Endothelial cell of umbilical vein (primary cell): Measurements from ENCODE around the gene GPR153. TPM values are rescaled to one million over a fixed set of nuclear protein-coding genes. Genes with fewer than 3 reads are reported as not detected.

Experiments used
- BruUV-seq: library from RNA; stranded (reverse); fragments of 400-500 nt; replicated peaks from 2 replicates; lab custom pipeline; 2021; lab: Mats Ljungman, UMichigan
- CTCF ChIA-PET: fragments of 300-600, 350-600 bp; sonication (Branson Sonifier 250); formaldehyde crosslinking; loops from one replicate; lab custom pipeline; 2021; ENCODE audit warnings: antibody characterized with exemption, inconsistent platforms; lab: Charles Lee
- POLR2A ChIA-PET: fragments of 300-600, 350-600 bp; sonication (Branson Sonifier 250); formaldehyde crosslinking; loops from one replicate; lab custom pipeline; 2021; ENCODE audit warnings: antibody characterized with exemption, inconsistent platforms; lab: Charles Lee
- DNase-seq: peaks from one replicate; pipeline ENCODE4 v3.0.0-alpha.2; 2011; ENCODE audit warnings: low read depth, low spot score
- FAIRE-seq: peaks from 2 replicates; lab custom pipeline; 2011; peaks lifted over from hg19 to GRCh38; lab: Jason Lieb, UNC
- H2AFZ ChIP-seq: 2 replicates; pipeline ENCODE4 v1.6.0; 2012; ENCODE audit warnings: low read depth, low read length, control low read depth, inconsistent platforms
- H3K27ac ChIP-seq: 2 replicates; pipeline ENCODE4 v1.5.1; 2011; ENCODE audit warnings: low read depth, mild to moderate bottlenecking, control low read depth, low read length, moderate library complexity; ENCODE audit not compliant: insufficient read depth
- H3K27me3 ChIP-seq, 2 experiments: 2 replicates each; pipeline versions ENCODE4 v1.6.0 to v1.6.1; 2011; ENCODE audit warnings: low read length in 2 of 2, mixed read lengths in 1 of 2; ENCODE audit not compliant: control insufficient read depth in 2 of 2, insufficient read depth in 2 of 2
- H3K36me3 ChIP-seq, 2 experiments: 2 replicates in 1 of 2; 3 replicates in 1 of 2; pipeline ENCODE4 v1.5.1; 2011; ENCODE audit warnings: low read length in 2 of 2, mild to moderate bottlenecking in 1 of 2, moderate library complexity in 1 of 2; ENCODE audit not compliant: control insufficient read depth in 2 of 2, insufficient read depth in 2 of 2; ENCODE audit errors: extremely low read depth in 1 of 2
- H3K4me1 ChIP-seq: 3 replicates; pipeline ENCODE4 v1.5.1; 2011; ENCODE audit warnings: mild to moderate bottlenecking, low read length; ENCODE audit not compliant: control insufficient read depth, insufficient read depth; ENCODE audit errors: extremely low read depth
- H3K4me2 ChIP-seq: 2 replicates; pipeline ENCODE4 v1.6.1; 2011; ENCODE audit warnings: low read length, control low read depth, mixed read lengths; ENCODE audit not compliant: insufficient read depth
- H3K4me3 ChIP-seq, 3 experiments: fragments of 200-600 bp in 1 of 3; sonication (generic), shearing (Covaris generic) in 1 of 3; replicated peaks in 1 of 3; 2 replicates each; pipeline ENCODE4 v1.5.1; 2011 to 2016; ENCODE audit warnings: control low read depth in 3 of 3, low read length in 3 of 3, mild to moderate bottlenecking in 2 of 3, inconsistent platforms in 1 of 3, low read depth in 1 of 3, moderate library complexity in 1 of 3; ENCODE audit not compliant: insufficient read depth in 1 of 3
- H3K79me2 ChIP-seq: 2 replicates; pipeline ENCODE4 v1.6.0; 2012; ENCODE audit warnings: low read length, inconsistent platforms; ENCODE audit not compliant: control insufficient read depth, insufficient read depth
- H3K9ac ChIP-seq: replicated peaks from 2 replicates; pipeline ENCODE3; 2011; ENCODE audit warnings: low read length, control low read depth; ENCODE audit not compliant: insufficient read depth; ENCODE audit errors: extremely low read depth
- H3K9me1 ChIP-seq: replicated peaks from 3 replicates; pipeline ENCODE4 v1.6.0; 2011; ENCODE audit warnings: mild to moderate bottlenecking, low read length; ENCODE audit not compliant: control insufficient read depth, insufficient read depth; ENCODE audit errors: extremely low read depth
- H3K9me3 ChIP-seq: replicated peaks from 2 replicates; pipeline ENCODE4 v1.5.1; 2012; ENCODE audit warnings: low read length, inconsistent platforms; ENCODE audit not compliant: control insufficient read depth, insufficient read depth
- H4K20me1 ChIP-seq: replicated peaks from 2 replicates; pipeline ENCODE3; 2011; ENCODE audit warnings: mild to moderate bottlenecking, low read length; ENCODE audit not compliant: control insufficient read depth, insufficient read depth; ENCODE audit errors: extremely low read depth
- EZH2 ChIP-seq: IDR thresholded peaks from 2 replicates; pipeline ENCODE4 v1.6.1; 2012; ENCODE audit warnings: borderline replicate concordance, low read depth, mild to moderate bottlenecking, moderate library complexity, low read length, inconsistent platforms; ENCODE audit not compliant: severe bottlenecking
- FOS ChIP-seq: IDR thresholded peaks from 2 replicates; pipeline ENCODE4 v1.6.1; 2011; ENCODE audit warnings: mild to moderate bottlenecking, low read length, moderate library complexity, borderline replicate concordance; ENCODE audit not compliant: insufficient read depth
- GATA2 ChIP-seq: IDR thresholded peaks from 2 replicates; pipeline ENCODE4 v1.7.0; 2011; ENCODE audit warnings: low read depth, mild to moderate bottlenecking, moderate library complexity, mixed read lengths, low read length; ENCODE audit not compliant: insufficient read length, insufficient read depth
- JUN ChIP-seq: IDR thresholded peaks from 2 replicates; pipeline ENCODE4 v1.6.1; 2011; ENCODE audit warnings: borderline replicate concordance, low read depth; ENCODE audit not compliant: insufficient read length, insufficient read depth
- MYC ChIP-seq: IDR thresholded peaks from one replicate; pipeline ENCODE4 v1.6.1; 2011; ENCODE audit warnings: mild to moderate bottlenecking, low read depth, low read length
- POLR2A ChIP-seq: IDR thresholded peaks from 2 replicates; pipeline ENCODE4 v1.6.1; 2012; ENCODE audit warnings: low read depth, mild to moderate bottlenecking, control low read depth, low read length
- POLR2AphosphoS5 ChIP-seq: IDR thresholded peaks from 2 replicates; pipeline ENCODE4 v1.6.1; 2012; ENCODE audit warnings: low read depth, mild to moderate bottlenecking, control low read depth, low read length, moderate library complexity; ENCODE audit not compliant: insufficient read depth
- dilution Hi-C: fragments of 300-500 bp; cut with MboI; formaldehyde crosslinking; loops from one replicate; pipeline ENCODE4 v1.15.0; 2019; ENCODE audit warnings: low sequenced_read_pairs; ENCODE audit not compliant: extremely low pct_ligation_motif_present
- intact Hi-C: fragments of 100-400 bp; cut with micrococcal nuclease; formaldehyde crosslinking; loops from one replicate; pipeline ENCODE4 v1.10.0; 2022
- polyA plus RNA-seq, 4 experiments: library from polyadenylated mRNA; depleted of rRNA in 3 of 4; stranded (reverse) in 3 of 4; unstranded in 1 of 4; fragments of >200 nt; gene quantifications; 2 replicates each; pipeline versions ENCODE4 v1.2.1 to v1.2.3, GENCODE V29; 2011 to 2012; ENCODE audit warnings: missing spikeins in 1 of 4
- total RNA-seq: library from RNA; stranded (reverse); gene quantifications from 2 replicates; pipeline ENCODE4 v1.2.3, GENCODE V29; 2021
- TF ChIP-seq, protein P1 (sequence below): IDR thresholded peaks from 2 replicates; pipeline ENCODE4 v1.6.1; 2011; ENCODE audit not compliant: insufficient read depth, insufficient read length
- TF ChIP-seq, protein P2 (sequence below), 2 donors: IDR thresholded peaks; 1 replicate in 1 of 2; 2 replicates in 1 of 2; pipeline ENCODE4 v1.5.1; 2011; ENCODE audit warnings: low read length in 2 of 2, mild to moderate bottlenecking in 2 of 2, moderate library complexity in 2 of 2, control low read depth in 1 of 2, inconsistent platforms in 1 of 2, low read depth in 1 of 2; ENCODE audit not compliant: insufficient read depth in 1 of 2; ENCODE audit errors: extremely low read depth in 1 of 2

GPR153 gene
- total and polyA plus RNA-seq, 2 donors (not counting 3 experiments of a cell fraction or from before 2014, with no cell fraction given), result 3.1 to 3.9 TPM

DNA sequence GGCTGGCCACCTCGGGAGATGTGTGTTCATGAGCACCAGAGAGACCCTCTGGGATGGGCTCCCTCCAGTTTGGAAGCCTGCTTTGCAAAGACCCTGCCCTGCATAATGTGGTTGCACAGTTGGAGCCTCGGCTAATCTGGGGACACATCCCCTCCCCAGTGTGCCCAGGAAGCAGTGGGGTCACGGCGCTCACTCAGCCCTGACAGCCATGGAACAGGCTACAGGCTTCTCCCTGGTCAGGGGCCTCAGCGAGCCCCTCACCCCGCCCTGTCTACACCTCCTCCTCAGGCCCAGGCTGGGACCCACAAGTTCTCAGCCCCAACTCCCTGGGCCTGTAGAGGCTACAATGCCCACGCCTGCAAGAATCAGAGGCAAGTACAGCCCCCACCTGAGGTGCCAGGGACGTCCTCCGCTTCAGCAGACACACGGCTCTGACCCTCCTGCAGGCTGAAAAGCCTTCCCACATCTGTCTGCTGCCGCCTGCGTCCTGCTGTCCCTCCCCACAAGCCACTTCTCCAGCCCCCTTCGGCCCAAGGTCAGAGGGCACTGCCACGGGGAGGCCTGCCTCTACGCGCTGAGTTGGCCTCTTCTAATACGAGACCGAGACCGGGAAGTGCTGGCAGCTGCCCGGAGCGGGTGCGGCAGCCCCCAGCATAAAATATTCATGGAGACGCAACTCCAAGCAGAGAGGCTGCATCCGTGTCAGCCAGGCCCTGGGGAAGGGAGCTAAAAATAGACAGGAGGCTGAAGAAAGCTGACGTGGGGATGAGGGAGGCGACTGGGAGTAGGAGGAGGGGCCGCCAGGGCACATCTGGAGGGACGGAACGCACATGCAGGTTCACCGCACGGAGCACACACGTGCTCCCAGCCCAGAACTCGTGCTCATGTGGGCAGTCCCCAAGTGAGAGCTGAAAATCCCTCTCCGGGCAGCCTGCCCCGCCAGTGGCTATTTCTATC lies 15.2 kb upstream of the GPR153 start:
- no peaks in the 10 kb centered on the region for H3K9me3 ChIP-seq
- TF ChIP-seq JUN (no peak), FOS (no peak), EZH2 (no peak), GATA2 (no peak), MYC (no peak), POLR2AphosphoS5 (no peak), POLR2A (no peak)
- TF ChIP-seq, protein P1, sequence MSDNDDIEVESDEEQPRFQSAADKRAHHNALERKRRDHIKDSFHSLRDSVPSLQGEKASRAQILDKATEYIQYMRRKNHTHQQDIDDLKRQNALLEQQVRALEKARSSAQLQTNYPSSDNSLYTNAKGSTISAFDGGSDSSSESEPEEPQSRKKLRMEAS, result no peak
- TF ChIP-seq, protein P2, sequence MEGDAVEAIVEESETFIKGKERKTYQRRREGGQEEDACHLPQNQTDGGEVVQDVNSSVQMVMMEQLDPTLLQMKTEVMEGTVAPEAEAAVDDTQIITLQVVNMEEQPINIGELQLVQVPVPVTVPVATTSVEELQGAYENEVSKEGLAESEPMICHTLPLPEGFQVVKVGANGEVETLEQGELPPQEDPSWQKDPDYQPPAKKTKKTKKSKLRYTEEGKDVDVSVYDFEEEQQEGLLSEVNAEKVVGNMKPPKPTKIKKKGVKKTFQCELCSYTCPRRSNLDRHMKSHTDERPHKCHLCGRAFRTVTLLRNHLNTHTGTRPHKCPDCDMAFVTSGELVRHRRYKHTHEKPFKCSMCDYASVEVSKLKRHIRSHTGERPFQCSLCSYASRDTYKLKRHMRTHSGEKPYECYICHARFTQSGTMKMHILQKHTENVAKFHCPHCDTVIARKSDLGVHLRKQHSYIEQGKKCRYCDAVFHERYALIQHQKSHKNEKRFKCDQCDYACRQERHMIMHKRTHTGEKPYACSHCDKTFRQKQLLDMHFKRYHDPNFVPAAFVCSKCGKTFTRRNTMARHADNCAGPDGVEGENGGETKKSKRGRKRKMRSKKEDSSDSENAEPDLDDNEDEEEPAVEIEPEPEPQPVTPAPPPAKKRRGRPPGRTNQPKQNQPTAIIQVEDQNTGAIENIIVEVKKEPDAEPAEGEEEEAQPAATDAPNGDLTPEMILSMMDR (IDR thresholded peaks at IDR 0.05; ENCODE audit: extremely low read depth in 1 of 2, insufficient read depth in 1 of 2, low read depth in 1 of 2, low read length in 2 of 2), result no peak
- DNase-seq (no peak), FAIRE-seq (no peak)
- ChIA-PET POLR2A (no interaction called here), CTCF (no interaction called here)
- H3K4me2 ChIP-seq, result no peak overlapping the region
- no peaks in the 10 kb centered on the region for H3K4me1 ChIP-seq
- no peaks in the 10 kb centered on the region for H3K27me3 ChIP-seq
- dilution Hi-C loops, result no loop called here
- no peaks in the 10 kb centered on the region for H4K20me1 ChIP-seq
- no peak overlapping the region for H3K27ac ChIP-seq
- intact Hi-C loops, result no loop called here
- no peak overlapping the region for H2AFZ ChIP-seq
- no peak overlapping the region for H3K4me3 ChIP-seq
- BruUV-seq, result no TSS peak
- H3K9ac ChIP-seq, result no peak overlapping the region
- no peaks in the 10 kb centered on the region for H3K36me3 ChIP-seq
- H3K79me2 ChIP-seq, result no peaks in the 10 kb centered on the region
- no peaks in the 10 kb centered on the region for H3K9me1 ChIP-seq
